HG03469 (cell line): Measurements from ENCODE around the gene C19orf85.
"Not testable (repeated sequence)": the region's sequence is repeated elsewhere in the genome, so short reads cannot be mapped to it uniquely, and the experiment has no call there.

Experiments used
- ATAC-seq: cut with Tn5 transposase; IDR thresholded peaks from one replicate; pipeline ENCODE4 v1.9.1; 2021; ENCODE audit warnings: mild to moderate bottlenecking, moderate library complexity, moderate number of reproducible peaks; ENCODE audit not compliant: unreplicated experiment

C19orf85 gene

DNA sequence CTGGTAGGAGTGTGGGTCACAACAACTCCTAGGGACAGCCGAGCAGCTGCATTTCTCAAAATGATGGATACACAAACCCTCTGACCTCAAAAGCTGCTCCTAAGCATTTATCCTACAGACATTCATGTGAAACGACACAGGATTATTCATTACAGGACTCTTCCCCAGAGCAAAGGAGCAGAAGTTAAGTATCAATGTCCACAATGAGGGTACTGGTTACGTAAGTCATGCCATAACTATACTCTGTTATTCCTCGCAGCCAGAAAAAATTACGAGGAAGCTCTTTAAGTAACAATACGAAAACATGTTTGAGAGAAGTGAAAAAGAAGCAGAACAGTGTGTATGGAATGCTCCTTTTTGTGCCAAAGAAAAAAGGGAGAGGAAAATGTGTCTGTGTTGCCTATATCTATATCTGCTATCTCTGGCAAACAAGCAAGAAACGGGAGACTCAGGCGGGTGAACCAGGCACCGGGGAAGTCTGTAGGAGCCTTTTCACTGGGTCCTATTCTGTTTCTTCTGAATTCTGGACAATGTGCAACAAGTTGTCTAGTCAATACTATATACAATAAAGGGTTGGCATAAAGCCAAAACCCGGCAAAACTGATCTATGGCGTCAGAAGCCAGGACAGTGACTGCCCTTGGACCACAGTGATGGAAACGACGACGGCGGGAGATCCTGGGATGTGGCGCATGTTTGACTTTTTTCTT lies 4.4 kb downstream of the C19orf85 start:
- ATAC-seq: no peak

DNA sequence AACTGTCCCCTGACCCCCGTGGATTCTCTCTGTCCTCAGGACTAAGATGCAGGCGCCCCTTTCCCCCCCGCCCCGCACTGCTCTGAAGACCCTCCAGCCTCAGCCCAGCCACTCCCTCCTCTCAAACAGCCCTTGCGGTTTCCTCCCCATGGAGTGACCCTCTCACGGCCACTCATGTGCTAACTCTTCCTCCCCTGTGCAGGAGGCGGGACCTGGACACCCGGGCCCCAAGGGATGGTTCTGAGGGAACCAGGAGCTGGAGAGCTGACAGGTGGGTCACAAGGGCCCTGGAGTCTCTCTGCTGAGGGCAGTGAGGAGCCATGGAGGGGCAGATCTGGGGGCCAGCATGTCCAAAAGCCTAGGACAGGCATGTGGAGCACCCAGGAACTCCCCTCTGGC lies 5.0 kb downstream of the C19orf85 start:
- no peak for ATAC-seq

DNA sequence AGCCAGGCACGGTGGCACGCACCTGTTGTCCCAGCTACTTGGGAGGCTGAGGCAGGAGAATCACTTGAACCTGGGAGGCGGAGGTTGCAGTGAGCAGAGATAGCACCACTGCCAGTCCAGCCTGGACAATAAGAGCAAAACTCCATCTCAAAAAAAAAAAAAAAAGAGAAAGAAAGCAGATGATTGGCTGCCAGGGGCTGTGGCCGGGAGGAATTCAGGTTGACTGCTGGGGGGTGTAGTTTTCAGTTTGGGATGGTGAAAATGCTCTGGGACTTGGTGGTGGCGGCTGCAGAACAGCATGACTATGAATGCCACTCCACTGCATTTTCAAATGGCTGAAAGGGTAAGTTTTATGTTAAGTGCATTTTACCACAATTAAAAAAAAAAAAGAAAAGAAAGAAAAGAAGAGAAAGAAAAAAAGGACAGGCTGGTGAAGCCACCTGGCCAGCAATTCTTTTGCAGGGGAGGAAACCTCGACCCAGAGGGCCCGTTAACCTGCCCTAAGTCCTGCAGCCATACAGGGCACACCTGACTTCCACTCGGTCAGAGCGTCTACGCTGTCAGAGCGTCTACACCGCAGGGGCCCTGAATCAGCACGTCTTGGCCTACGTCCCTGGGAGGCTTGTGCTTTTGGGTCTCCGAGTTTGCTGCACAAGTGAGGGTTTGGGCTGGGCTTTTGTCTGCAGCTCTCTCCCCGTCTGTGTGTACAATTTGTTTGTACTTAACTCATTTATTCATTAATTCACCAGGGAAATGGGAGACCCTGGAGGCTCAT lies 6.7 kb downstream of the C19orf85 start:
- no peak for ATAC-seq

DNA sequence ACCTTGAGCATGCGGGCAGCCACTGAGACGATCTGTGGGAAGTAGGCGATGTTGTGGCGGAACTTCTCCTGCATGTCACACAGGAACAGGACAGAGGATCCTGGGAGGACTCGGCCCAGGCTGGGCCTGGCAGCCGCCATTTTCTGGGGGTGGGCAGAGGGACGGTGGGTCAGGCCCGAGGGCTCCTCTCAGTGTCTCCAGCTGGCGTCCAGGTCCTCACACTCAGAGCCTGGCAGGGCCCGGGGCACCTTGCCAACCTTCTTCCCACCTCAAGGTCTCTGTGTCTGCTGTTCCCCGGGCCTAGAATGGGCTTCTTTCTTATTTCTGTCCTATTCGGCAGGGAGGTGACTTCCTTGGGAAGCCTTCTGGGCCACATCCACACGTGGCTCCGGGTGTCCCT lies 8.2 kb downstream of the C19orf85 start:
- no peak for ATAC-seq

DNA sequence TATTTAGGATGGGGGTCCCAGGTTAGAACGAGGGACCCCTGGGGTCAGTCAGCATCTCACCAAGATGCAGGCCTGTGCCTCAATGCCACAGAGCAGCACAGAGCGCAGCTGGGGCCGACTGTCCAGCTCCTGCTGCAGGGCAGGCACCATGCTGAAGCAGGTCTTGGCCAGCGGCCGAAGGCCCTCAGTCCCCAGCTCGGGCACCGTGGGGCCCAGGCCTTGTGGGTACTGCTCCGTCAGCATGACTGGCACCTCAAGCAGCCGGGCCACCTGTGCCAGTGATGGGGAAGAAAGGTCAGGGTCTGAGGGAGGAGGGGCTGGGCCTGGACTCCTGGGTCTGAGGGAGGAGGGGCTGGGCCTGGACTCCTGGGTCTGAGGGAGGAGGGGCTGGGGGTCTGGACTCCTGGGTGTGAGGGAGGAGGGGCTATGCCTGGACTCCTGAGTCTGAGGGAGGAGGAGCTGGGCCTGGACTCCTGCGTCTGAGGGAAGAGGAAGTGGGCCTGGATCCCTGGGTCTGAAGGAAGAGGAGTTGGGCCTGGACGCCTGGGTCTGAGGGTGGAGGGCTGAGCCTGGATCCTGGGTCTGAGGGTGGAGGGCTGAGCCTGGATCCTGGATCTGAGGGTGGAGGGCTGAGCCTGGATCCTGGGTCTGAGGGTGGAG lies 8.8 kb downstream of the C19orf85 start:
- no peak for ATAC-seq

DNA sequence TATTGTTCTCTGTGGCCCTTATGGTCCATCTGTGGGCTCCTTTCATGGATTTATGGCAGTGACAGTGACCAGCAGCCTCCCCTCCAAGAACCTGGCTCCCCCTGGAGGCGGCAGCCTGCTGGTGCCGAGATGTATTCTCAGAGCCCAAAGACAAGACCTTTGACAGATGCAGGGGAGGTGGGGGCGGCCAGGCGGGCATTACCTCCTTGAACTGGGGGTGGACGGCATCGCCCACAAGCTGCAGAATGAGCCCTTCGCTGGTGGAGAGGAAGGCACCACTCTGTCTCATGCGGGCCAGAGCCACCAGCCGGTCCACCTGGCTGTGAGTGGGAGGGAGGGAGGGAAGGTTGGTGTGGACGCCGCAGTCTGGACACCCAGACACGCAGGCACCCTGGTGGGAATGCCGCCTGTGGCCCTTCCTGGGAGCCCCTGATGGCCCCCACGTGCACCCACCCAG lies 9.7 kb downstream of the C19orf85 start:
- ATAC-seq: no peak

DNA sequence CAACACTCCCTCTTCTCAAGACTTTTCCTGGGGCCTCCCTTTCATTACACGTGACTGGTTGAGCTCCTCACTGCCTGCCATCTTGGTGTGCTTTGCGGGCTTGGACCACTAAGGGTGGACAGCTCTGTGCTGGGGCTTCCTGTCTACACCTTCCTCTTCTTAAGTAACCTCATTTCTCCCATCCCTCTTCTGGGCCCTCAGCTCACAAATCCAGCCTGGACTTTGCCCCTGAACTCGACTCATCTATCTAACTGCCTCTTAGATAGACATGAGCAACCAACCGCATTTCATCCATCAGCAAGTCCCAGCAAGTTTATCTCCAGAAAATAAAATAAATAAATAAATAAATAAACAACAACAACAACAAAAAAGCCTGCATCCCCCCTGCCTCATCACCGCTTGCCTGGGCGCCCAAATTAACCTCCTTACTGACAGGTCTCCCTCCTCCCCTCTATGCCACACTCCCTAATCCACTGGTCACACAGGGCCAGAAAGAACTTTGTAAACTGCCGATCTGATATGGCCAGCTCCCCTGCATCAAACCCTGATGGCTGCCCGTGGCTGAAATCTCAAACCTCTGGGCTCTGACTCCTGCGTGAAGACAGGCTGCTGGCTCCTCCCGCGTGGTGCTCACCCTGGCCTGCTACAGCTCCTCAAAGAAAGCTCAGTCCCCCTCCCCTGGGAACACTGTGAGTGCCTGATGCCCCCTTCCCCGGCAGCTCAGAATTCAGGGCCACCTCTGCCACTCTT lies 10.9 kb downstream of the C19orf85 start:
- no peak for ATAC-seq

DNA sequence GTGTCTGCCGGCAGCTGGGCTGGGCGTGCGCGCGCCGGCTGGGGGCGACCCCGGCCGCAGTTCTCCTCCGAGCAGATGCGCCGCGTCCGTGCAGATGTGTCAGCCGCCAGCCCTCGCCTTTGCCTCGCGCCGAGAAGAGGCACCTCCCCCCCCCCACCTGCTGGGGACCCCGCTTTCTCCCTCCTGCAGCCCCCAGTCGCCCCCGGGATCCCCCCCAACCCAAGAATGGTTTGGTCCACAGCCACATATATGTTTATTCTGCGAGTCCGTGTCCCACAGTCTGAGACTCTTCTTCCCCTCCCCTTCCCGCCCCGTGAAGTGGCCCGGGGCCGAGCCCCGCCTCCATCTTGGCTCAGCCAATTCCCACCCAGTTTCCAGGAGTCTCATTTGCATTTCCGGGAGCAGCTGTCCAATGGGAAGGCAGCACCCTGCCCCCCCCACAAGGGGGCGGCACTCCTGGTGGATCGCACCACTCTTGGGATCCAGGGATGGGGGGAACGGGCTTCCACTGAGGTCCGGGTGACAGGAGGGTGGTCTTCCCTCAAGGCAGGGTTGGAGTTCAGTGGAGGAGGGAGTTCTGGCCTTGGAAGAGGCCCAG lies 11.7 kb downstream of the C19orf85 start:
- no peak for ATAC-seq

DNA sequence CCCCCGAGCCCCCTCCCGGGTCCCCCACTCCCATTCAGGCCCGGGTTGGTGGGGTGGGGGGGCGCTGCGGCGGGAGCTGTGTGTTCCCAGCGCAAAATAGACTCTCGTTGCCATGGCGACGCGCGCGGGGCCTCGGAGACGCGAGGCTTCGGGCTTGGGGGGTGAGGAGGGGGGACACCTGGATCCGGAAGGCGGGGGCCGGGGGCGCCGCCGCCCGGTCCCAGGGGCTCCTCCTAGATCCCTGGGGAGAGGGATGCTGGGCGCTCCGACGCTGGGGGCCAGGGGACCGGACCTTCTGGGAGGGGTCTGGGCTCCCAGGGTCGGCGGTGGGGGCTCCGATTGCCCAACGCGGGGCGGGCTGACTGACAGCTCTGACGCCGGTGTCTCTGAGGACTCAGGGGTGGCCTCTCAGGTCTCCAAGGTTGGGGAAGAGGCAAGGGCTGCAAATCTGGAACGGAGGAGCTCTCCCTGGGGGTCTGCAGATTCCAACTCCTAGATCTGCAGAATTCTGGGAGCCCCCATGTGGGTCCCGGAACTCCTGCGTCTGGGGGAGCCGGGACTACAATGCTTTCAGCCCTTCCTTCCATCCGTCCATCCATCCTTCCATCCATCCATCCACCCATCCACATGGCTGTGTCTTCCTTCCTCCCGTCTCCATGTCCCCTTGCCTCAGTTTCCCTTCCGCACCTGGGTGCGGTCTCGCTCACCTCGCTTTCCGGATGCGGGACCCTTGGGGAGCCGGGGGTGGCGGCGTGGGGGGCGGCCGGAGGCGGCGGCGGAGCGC lies 12.4 kb downstream of the C19orf85 start:
- ATAC-seq: no peak

DNA sequence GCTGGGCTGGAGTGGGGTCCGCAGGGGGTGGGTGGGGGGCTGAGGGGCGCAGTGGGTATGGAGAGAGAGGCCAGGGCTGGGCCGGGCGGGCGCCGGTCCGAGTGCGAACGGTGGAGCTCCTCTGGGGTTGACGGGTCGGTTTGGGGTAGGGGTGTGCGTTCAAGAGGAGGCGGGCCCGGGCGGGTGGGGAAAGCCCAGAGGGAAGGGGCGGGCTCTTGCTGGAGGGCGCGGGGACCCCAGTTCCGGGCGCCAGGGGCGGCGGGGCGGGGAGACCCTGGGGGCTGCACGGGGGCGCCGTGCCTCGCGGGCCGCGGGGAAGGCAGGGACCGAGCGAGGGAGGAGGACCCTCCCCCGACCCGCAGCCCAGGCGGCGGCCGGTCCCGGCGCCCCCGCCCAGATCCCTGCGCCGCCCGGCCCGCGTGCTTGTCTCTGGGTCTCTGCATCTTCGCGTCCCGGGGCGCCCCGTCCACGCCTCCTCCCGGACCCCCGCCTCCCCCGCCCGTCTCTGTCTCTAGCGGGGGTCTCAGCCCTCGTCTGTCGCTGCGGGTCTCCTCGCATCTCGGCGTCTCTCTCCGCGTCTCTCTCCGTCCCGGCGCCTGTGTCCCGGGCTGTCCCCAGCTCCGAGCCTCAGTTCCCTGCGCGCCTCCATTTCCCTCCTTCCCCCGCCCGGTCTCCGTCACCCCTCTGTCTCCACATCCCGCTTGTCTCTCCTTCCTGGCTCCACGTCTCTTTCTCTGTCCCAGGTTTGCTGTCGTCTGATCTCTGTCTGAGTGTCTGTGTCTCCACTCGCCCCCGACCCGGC lies 13.2 kb downstream of the C19orf85 start:
- no peak for ATAC-seq

DNA sequence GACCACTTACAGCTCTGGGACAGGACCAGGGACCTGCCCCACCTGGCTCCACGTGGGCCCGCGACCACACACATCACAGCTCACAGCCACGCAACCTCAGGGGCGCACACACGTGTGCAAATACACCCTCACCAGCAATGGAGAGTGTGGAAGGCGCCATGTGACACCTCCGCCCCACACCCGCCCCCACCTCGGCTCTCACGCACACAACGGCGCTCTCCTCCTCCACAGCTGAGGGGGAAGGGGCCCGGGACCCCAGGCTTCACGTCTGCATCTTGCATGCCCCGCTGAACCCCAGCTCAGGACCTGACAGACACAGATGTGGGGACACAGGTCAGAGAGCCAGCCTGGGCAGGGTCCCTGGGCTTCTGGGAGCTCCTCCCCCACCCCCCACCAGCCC lies 15.1 kb downstream of the C19orf85 start:
- no peak for ATAC-seq

DNA sequence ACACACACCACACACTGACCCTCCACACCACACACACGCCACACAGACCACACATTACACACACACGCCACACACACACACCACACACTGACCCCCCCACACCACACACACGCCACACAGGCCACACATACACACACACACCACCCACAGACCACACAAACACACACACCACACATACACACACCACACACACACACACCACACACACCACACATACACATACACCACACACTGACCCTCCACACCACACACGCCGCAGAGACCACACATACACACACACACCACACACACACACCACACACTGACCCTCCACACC lies 16.4 kb downstream of the C19orf85 start:
- ATAC-seq: not testable (repeated sequence)

DNA sequence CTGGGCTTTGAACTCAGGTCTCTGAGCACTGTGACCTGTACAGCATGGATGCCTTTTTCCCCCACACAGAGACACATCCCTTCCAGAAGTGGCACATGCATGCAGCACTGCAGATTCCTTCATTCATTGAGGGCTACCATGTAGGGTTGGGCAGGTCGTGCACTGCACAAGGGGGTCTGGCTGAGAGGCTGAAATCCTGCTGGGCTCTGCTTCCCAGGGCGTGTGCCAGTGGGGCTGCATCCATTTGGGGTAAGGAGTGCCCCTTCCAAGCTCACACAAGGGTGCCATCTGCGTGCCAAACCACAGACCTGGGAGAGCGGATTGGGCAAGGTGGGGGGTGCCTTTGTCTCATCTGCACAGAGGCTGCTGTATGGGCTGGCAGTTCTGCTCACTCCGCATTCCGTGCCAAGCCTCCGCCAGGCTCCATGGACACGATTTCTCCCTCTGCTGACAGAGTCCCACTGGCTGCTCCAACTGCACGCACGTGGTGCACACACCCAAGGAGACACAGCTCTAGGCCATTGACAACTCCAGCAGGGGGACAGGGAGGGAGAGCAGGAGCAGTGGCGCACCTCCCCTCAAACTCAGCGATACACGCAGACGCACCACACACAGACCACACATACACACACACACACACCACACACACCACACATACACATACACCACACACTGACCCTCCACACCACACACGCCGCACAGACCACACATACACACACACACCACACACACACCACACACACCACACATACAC lies 17.0 kb downstream of the C19orf85 start:
- ATAC-seq: no peak

DNA sequence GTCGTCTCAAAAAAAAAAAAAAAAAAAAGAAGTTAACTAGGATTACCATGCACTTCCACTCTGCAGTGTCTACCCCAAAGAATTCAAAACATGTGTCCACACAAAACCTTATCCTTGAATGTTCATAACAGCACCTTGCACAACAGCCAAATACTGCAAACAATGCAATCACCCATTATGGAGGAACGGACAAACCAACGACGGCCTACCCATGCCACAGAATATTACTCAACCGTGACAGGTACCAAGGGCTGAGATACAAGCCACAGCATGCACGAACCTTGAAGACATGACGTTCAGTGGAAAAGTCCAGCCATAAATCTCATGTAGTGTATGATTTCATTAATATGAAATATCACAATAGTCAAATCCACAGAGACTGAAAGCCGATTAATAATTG lies 18.5 kb downstream of the C19orf85 start:
- ATAC-seq: no peak

DNA sequence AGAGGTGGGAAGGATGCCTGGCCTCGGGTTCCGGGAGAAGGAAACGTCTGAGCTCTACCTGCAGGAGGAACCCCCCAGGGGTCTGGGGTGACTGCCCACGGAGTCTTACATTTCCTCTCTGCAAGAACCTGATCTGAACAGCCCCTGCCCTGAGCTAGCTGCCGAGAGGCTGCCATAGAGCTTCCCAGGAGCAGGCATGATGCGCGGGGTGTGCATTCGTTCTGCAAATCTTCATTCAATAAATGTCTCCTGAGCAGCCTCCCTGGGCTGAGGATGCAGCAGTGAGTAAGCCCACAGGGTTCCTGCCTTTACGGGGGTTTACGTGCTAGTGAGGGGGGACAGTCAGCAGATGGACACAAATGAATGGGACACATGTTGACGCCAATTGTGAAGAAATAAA lies 19.9 kb downstream of the C19orf85 start:
- no peak for ATAC-seq

DNA sequence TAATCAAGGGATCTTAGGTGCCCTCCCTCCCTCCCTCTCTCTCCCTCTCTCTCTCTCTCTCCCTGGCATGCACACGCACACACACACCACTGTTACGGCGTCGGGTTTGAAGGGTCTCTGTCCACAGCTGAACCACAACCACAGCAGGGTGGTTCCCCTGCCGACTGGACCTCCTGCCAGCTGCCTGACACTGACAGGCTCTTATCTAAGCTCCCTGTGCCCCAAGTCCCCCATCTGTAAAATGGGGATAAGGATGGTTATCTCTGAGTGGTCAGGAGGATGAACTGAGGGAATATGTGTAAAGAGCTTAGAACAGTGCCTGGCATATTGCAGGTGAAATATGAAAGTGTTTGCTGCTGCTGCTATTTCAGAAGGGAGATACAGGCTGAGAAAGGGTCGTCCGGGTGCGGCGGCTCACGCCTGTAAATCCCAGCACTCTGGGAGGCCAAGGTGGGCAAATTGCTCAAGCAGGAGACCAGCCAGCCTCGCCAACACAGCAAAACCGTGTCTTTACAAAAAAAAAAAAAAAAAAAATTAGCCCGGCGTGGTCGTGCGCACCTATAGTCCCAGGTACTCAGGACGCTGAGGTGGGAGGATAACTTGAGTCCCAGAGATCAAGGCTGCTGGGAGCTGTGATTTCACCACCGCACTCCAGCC lies 20.6 kb downstream of the C19orf85 start:
- no peak for ATAC-seq

DNA sequence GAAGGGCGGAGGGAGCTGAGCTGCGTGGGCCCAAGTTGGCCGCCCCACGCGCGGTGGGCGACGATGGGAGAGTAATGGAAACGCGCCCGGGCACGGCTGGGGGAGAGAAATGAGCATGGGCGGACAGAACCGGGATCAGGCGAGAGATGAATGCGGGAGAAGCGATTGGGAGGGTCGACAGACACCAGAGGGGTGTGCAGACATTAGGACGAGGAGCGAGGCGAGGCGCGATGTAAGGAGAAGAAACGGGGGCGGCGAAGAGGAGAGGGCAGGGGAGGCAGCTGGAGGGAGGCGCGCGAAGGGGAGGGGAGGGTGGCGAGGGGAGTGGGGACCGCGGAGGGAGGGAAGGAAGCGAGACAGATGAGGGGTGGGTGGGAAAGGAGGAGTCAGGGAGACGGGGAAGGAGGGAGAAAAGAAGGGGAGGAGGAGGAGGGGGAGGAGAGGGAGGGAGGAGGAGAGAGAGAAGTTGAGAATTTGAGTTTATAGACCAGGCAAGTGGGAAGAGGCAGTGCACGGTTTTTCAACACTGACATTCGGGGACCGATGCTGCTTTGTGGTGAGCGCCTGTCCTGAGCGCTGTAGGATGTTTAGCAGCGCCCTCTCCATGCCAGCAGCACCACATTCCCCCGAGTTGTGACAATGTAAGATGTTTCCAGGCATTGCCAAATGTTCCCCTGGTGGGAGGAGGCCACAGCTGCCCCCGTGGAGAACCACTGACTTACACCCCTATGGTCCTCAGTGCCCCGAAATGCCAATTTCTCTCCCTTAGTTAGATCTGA lies 21.3 kb downstream of the C19orf85 start, which contains the start of gene SHISA7:
TSS of gene SHISA7 (minus strand) at position 256 of the 779 bp plus-strand sequence. CDS start 437 bp downstream, outside the sequence.
- no peak for ATAC-seq
